ENCODE results near the gene FAM240B. TPM values are rescaled to one million over a fixed set of nuclear protein-coding genes. Genes with fewer than 3 reads are reported as not detected.

FAM240B gene
- total RNA-seq (2012; rRNA removed) (not detected in 2 replicates), polyA plus RNA-seq (2012; rRNA removed) (not detected in 2 replicates), Bru-seq, nascent RNA (not detected), BruChase-seq, experiment 1, labeled RNA remaining after a 6-hour chase (not detected), BruChase-seq, experiment 2, labeled RNA remaining after a 2-hour chase (not detected)
- polyA plus RNA-seq (2012; cell fraction: cytosol; rRNA removed): not detected in 2 replicates
- polyA plus RNA-seq (2012; cell fraction: nucleus; rRNA removed; ENCODE audit: low replicate concordance): not detected in 2 replicates
- long read RNA-seq: 0 reads

DNA sequence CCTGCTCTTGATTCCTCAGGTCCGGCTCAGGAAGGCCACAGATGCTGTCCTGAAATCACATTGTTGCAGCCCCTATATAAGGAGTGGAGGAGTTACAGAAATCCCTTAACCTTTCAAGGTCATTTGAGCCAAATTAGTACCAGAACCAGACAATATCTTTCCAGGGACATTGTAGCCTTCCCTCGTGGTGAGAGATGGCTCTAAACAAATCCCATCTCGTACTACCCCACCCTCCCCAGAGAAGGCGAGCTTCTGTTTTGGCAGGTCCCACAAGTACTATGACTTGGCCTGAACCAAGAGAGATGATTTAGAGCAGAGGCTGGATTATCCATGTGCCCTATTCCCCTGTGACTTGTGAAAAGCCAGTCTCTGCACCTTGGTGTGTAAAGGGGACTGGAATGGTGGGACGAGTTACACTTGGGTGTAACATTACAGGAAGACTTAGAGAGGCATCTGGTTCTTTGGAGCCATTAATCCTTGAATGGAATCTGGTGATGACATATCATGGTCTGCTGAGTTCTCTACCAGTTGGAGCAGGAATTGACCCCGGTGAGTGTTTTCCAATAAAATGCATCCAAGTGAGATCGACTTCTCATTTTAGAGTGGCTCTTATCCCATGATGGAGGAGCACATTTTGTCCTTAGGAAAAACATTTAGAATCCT, at the start of gene FAM240B:
FAM240B (minus strand) TSS at position 51 of the 663 bp plus-strand sequence. CDS start 16,134 bp downstream, outside the sequence.
- H2BK20ac ChIP-seq (ENCODE audit: low read depth, low read length): no peak within 1 kb of the TSS
- no peak within 1 kb of the TSS for H3K4me2 ChIP-seq (ENCODE audit: low read depth, low read length)
- no peaks in the 10 kb centered on the region for H4K20me1 ChIP-seq (ENCODE audit: insufficient read depth, low read length)
- H3K23ac ChIP-seq (ENCODE audit: low read depth, low read length): no peak within 1 kb of the TSS
- H3K9ac ChIP-seq (ENCODE audit: low read depth, low read length): no peak within 1 kb of the TSS
- no peaks in the 10 kb centered on the region for H3K36me3 ChIP-seq (ENCODE audit: control insufficient read depth, insufficient read depth, low read length)
- H3K4me1 ChIP-seq (ENCODE audit: control insufficient read depth, insufficient read depth, low read length): no peaks in the 10 kb centered on the region
- H2BK5ac ChIP-seq (ENCODE audit: low read depth, low read length, poor library complexity, severe bottlenecking): no peak within 1 kb of the TSS
- H4K5ac ChIP-seq (ENCODE audit: low read depth, low read length): no peak within 1 kb of the TSS
- no peak within 1 kb of the TSS for H3K4me3 ChIP-seq (ENCODE audit: insufficient read depth, low read depth, low read length)
- WGBS, 2 experiments (ENCODE audit: extremely low coverage in 2 of 2, insufficient read length in 1 of 2): 57% methylated on average over 1 of the region's 7 CpGs; no CpG with 5 or more reads in 1 of the 2 experiments
- no peak within 1 kb of the TSS for H4K8ac ChIP-seq (ENCODE audit: low read depth in 2 of 2, low read length in 2 of 2)
- no peak for ATAC-seq (ENCODE audit: low read depth)
- H2BK120ac ChIP-seq (ENCODE audit: low read depth, low read length): no peak within 1 kb of the TSS
- dilution Hi-C loops (cut with HindIII; ENCODE audit: low sequenced_read_pairs, unreplicated experiment): no loop called here
- 0 out of 2 replicates have a peak, but pooled peaks cover 2% of the 10 kb centered on the region for H3K9me3 ChIP-seq (ENCODE audit: control insufficient read depth, insufficient read depth, low read length)
- no peak within 1 kb of the TSS for H3K56ac ChIP-seq (ENCODE audit: extremely low read depth, insufficient read depth, low read length)
- no peak within 1 kb of the TSS for H3K4ac ChIP-seq (ENCODE audit: low read depth, low read length)
- H4K91ac ChIP-seq (ENCODE audit: insufficient read depth, low read depth, low read length): no peak within 1 kb of the TSS
- H3K79me1 ChIP-seq (ENCODE audit: low read depth in 1 of 2, low read length in 2 of 2): no peaks in the 10 kb centered on the region
- H3K27me3 ChIP-seq (ENCODE audit: control insufficient read depth, insufficient read depth, low read length): no peaks in the 10 kb centered on the region
- intact Hi-C loops (cut with micrococcal nuclease): no loop called here
- no peak within 1 kb of the TSS for H2BK15ac ChIP-seq (ENCODE audit: low read depth, low read length)
- no peak within 1 kb of the TSS for H3K14ac ChIP-seq (replicated peaks; ENCODE audit: low read depth, low read length)
- H3K9me1 ChIP-seq (ENCODE audit: insufficient read depth, low read length): no peaks in the 10 kb centered on the region
- in situ Hi-C loops (cut with MboI; ENCODE audit: low sequenced_read_pairs): no loop called here
- H3K18ac ChIP-seq (ENCODE audit: low read depth, low read length): no peak within 1 kb of the TSS
- no peak for DNase-seq
- POLR2A ChIA-PET (ENCODE audit: unreplicated experiment): no interaction called here
- H2AFZ ChIP-seq (replicated peaks; ENCODE audit: low read length, poor library complexity): no peak within 1 kb of the TSS
- no TSS peak for BruUV-seq (replicated peaks)
- CTCF ChIA-PET: no interaction called here
- H2AK9ac ChIP-seq (replicated peaks; ENCODE audit: low read depth, low read length, poor library complexity): no peak within 1 kb of the TSS
- H3K27ac ChIP-seq (ENCODE audit: insufficient read depth, low read length): no peak within 1 kb of the TSS
- H2AK5ac ChIP-seq (ENCODE audit: low read depth, low read length): no peak within 1 kb of the TSS
- no peak for TF ChIP-seq CEBPB (IDR thresholded peaks at IDR 0.05; ENCODE audit: low read depth, low read length)
- no peak for TF ChIP-seq MAZ (IDR thresholded peaks at IDR 0.05; ENCODE audit: borderline replicate concordance, low read depth, low read length)
- TF ChIP-seq, protein P1, sequence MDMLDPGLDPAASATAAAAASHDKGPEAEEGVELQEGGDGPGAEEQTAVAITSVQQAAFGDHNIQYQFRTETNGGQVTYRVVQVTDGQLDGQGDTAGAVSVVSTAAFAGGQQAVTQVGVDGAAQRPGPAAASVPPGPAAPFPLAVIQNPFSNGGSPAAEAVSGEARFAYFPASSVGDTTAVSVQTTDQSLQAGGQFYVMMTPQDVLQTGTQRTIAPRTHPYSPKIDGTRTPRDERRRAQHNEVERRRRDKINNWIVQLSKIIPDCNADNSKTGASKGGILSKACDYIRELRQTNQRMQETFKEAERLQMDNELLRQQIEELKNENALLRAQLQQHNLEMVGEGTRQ (IDR thresholded peaks at IDR 0.05; ENCODE audit: low read depth, low read length): no peak
- TF ChIP-seq, protein P2, sequence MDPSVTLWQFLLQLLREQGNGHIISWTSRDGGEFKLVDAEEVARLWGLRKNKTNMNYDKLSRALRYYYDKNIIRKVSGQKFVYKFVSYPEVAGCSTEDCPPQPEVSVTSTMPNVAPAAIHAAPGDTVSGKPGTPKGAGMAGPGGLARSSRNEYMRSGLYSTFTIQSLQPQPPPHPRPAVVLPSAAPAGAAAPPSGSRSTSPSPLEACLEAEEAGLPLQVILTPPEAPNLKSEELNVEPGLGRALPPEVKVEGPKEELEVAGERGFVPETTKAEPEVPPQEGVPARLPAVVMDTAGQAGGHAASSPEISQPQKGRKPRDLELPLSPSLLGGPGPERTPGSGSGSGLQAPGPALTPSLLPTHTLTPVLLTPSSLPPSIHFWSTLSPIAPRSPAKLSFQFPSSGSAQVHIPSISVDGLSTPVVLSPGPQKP (IDR thresholded peaks at IDR 0.05; ENCODE audit: borderline replicate concordance, low read depth, low read length): no peak
- TF ChIP-seq, protein P3, sequence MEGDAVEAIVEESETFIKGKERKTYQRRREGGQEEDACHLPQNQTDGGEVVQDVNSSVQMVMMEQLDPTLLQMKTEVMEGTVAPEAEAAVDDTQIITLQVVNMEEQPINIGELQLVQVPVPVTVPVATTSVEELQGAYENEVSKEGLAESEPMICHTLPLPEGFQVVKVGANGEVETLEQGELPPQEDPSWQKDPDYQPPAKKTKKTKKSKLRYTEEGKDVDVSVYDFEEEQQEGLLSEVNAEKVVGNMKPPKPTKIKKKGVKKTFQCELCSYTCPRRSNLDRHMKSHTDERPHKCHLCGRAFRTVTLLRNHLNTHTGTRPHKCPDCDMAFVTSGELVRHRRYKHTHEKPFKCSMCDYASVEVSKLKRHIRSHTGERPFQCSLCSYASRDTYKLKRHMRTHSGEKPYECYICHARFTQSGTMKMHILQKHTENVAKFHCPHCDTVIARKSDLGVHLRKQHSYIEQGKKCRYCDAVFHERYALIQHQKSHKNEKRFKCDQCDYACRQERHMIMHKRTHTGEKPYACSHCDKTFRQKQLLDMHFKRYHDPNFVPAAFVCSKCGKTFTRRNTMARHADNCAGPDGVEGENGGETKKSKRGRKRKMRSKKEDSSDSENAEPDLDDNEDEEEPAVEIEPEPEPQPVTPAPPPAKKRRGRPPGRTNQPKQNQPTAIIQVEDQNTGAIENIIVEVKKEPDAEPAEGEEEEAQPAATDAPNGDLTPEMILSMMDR (conservative IDR thresholded peaks at IDR 0.05; ENCODE audit: low read depth, low read length): no peak
- TF ChIP-seq BHLHE40 (IDR thresholded peaks at IDR 0.05; ENCODE audit: low read depth, low read length): no peak
- TF ChIP-seq SMC3 (IDR thresholded peaks at IDR 0.05; ENCODE audit: low read depth, low read length): no peak
- no peak for TF ChIP-seq FOS (IDR thresholded peaks at IDR 0.05; ENCODE audit: low read depth, low read length)
- no peak for TF ChIP-seq CHD1 (IDR thresholded peaks at IDR 0.05; ENCODE audit: low read depth, low read length)
- TF ChIP-seq RFX5 (IDR thresholded peaks at IDR 0.05; ENCODE audit: low read depth, low read length): no peak
- TF ChIP-seq RAD21 (IDR thresholded peaks at IDR 0.05; ENCODE audit: low read length): no peak
- TF ChIP-seq MXI1 (IDR thresholded peaks at IDR 0.05; ENCODE audit: borderline replicate concordance, low read depth, low read length): no peak
- TF ChIP-seq POLR2A (IDR thresholded peaks at IDR 0.05; ENCODE audit: low read depth, low read length): no peak
- no peak for TF ChIP-seq RCOR1 (IDR thresholded peaks at IDR 0.05; ENCODE audit: insufficient replicate concordance, low read length)
- no peak for TF ChIP-seq NFE2L2 (IDR thresholded peaks at IDR 0.05; ENCODE audit: low read depth, low read length)
